ENCODE results near the gene LGR4. TPM values are rescaled to one million over a fixed set of nuclear protein-coding genes. Genes with fewer than 3 reads are reported as not detected.

The LGR4 gene
- total RNA-seq (2012; rRNA removed), result 6.8 and 8.1 TPM in 2 replicates
- polyA plus RNA-seq (2012; rRNA removed), result 2.2 and 2.9 TPM in 2 replicates
- 0.85 and 0.88 TPM in 2 replicates for polyA plus RNA-seq (2012; cell fraction: cytosol; rRNA removed)
- polyA plus RNA-seq (2012; cell fraction: nucleus; rRNA removed; ENCODE audit: low replicate concordance), result 2.3 and 9.8 TPM in 2 replicates
- Bru-seq, nascent RNA, result percentile 68 among the genes with signal in this experiment
- percentile 61 among the genes with signal in this experiment for BruChase-seq, experiment 1, labeled RNA remaining after a 6-hour chase
- BruChase-seq, experiment 2, labeled RNA remaining after a 2-hour chase, result percentile 66 among the genes with signal in this experiment
- long read RNA-seq, full-length matches to known transcripts, result 3 of 8 reads
- long read RNA-seq, partial matches to known transcripts, result 2 of 8 reads
- long read RNA-seq, other reads (novel, unspliced or antisense), result 3 of 8 reads

GRCh38 chr11:27472398-27473016 is at the start of gene LGR4:
TSS of gene LGR4 (minus strand) at chr11:27472790. CDS start at chr11:27472302, 488 bp downstream.
- Histone ChIP-seq H3K4me2 (ENCODE audit: low read depth, low read length) (peak within 1 kb of the TSS; percentile 95), H2BK20ac (ENCODE audit: low read depth, low read length) (no peak within 1 kb of the TSS), H2BK5ac (ENCODE audit: low read depth, low read length, poor library complexity, severe bottlenecking) (peak within 1 kb of the TSS; percentile 31), H2AFZ (replicated peaks; ENCODE audit: low read length, poor library complexity) (peak within 1 kb of the TSS; percentile 93), H3K36me3 (ENCODE audit: control insufficient read depth, insufficient read depth, low read length) (no peaks in the 10 kb centered on the region), H4K91ac (ENCODE audit: insufficient read depth, low read depth, low read length) (peak within 1 kb of the TSS; percentile 44; the same call in 1 of the 2 replicates), H3K27me3 (ENCODE audit: control insufficient read depth, insufficient read depth, low read length) (no peaks in the 10 kb centered on the region), H2AK5ac (ENCODE audit: low read depth, low read length) (no peak within 1 kb of the TSS), H3K79me1 (ENCODE audit: low read depth in 1 of 2, low read length in 2 of 2) (peaks cover 18 to 20% of the 10 kb centered on the region in 2 experiments; a peak in 3 of 4 replicates), H3K4ac (ENCODE audit: low read depth, low read length) (no peak within 1 kb of the TSS; the same call in 1 of the 2 replicates), H2AK9ac (replicated peaks; ENCODE audit: low read depth, low read length, poor library complexity) (peak within 1 kb of the TSS; percentile 38), H3K9ac (ENCODE audit: low read depth, low read length) (peak within 1 kb of the TSS; percentile 64), H3K9me1 (ENCODE audit: insufficient read depth, low read length) (no peaks in the 10 kb centered on the region), H3K4me1 (ENCODE audit: control insufficient read depth, insufficient read depth, low read length) (peaks cover 7% of the 10 kb centered on the region), H3K18ac (ENCODE audit: low read depth, low read length) (peak within 1 kb of the TSS; percentile 5; the same call in 1 of the 2 replicates), H2BK120ac (ENCODE audit: low read depth, low read length) (0 out of 2 replicates have a peak within 1 kb of the TSS, but pooled peaks have one; percentile 12), H3K14ac (replicated peaks; ENCODE audit: low read depth, low read length) (peak within 1 kb of the TSS; percentile 35; the same call in 1 of the 2 replicates), H3K9me3 (ENCODE audit: control insufficient read depth, insufficient read depth, low read length) (no peaks in the 10 kb centered on the region), H4K8ac (ENCODE audit: low read depth in 2 of 2, low read length in 2 of 2) (peak within 1 kb of the TSS in 1 of 2 experiments; percentile 13; a peak in 1 of 4 replicates), H3K27ac (ENCODE audit: insufficient read depth, low read length) (peak within 1 kb of the TSS; percentile 15; the same call in 1 of the 2 replicates), H4K20me1 (ENCODE audit: insufficient read depth, low read length) (no peaks in the 10 kb centered on the region), H4K5ac (ENCODE audit: low read depth, low read length) (no peak within 1 kb of the TSS), H2BK15ac (ENCODE audit: low read depth, low read length) (no peak within 1 kb of the TSS), H3K23ac (ENCODE audit: low read depth, low read length) (peak within 1 kb of the TSS; percentile 50; the same call in 1 of the 2 replicates), H3K56ac (ENCODE audit: extremely low read depth, insufficient read depth, low read length) (no peak within 1 kb of the TSS), H3K4me3 (ENCODE audit: insufficient read depth, low read depth, low read length) (peak within 1 kb of the TSS; percentile 53)
- BruUV-seq (replicated peaks), result no TSS peak
- DNase-seq, result peak; percentile 90
- peak; percentile 95 for ATAC-seq (ENCODE audit: low read depth)
- 0% methylated on average over 12 of the region's 57 CpGs; no CpG with 5 or more reads in 1 of the 2 experiments for WGBS, 2 experiments (ENCODE audit: extremely low coverage in 2 of 2, insufficient read length in 1 of 2)
- POLR2A ChIA-PET (ENCODE audit: unreplicated experiment), result interaction anchor here (0.5 kb wide), 1 partner anchor 498 kb away, joined by 3 read pairs; no protein-coding TSS in a partner anchor
- in situ Hi-C loops (cut with MboI; ENCODE audit: low sequenced_read_pairs) (no loop called here), dilution Hi-C loops (cut with HindIII; ENCODE audit: low sequenced_read_pairs, unreplicated experiment) (no loop called here), intact Hi-C loops (cut with micrococcal nuclease) (loop anchor here (5.0 kb wide), 3 partner anchors 75 to 175 kb away; partner anchors contain the start of gene CCDC34)
- TF ChIP-seq MXI1 (IDR thresholded peaks at IDR 0.05; ENCODE audit: borderline replicate concordance, low read depth, low read length), result 0 out of 2 replicates have a peak, but pooled peaks have one; percentile 40
- no peak for TF ChIP-seq FOS (IDR thresholded peaks at IDR 0.05; ENCODE audit: low read depth, low read length)
- CTCF ChIA-PET, result interaction anchor here (1.0 kb wide), 2 partner anchors 13 to 24 kb away, joined by 3 to 4 read pairs; no protein-coding TSS in a partner anchor

All from IMR-90 (cell line).